ENCODE results near the gene GPR89A.
"Not testable (repeated sequence)": the region's sequence is repeated elsewhere in the genome, so short reads cannot be mapped to it uniquely, and the experiment has no call there.

GPR89A gene

DNA sequence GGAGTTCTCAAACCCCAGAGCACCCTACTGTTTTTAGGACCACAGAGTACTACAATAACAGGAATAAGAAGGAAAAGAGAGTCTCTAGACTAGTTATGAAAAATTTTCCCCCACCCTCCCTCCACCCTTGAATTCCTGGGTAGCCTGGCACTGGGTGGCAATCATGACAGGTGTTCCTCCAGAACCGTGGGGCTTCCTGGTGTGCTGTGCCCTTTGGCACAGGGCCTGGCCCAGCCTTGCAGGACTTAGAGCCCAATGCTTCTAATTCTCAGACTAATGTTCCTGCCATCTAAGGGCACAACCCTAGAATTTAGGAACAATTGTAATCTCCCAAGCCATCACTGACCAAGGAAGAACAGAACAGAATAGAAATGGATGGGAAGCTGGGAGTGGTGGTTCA lies 110.0 kb downstream of the GPR89A start:
- no peak for DNase-seq (ENCODE audit: low read depth in 2 of 2)

DNA sequence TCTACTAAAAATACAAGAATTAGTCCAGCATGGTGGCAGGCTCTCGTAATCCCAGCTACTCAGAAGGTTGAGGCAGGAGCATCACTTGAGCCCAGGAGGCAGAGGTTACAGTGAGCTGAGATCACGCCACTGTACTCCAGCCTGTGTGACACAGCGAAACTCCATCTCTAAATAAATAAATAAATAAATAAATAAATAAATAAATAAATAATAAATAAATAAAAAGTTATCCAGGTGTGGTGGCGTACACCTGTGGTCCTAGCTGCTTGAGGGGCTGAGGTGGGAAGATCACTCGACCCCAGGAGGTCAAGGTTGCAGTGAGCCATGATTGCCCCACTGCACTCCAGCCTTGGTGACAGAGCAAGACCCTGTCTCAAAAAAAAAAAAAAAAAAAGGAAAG lies 110.7 kb downstream of the GPR89A start:
- DNase-seq (ENCODE audit: low read depth in 2 of 2) = not testable (repeated sequence)

- no peak for DNase-seq (ENCODE audit: low read depth in 2 of 2)
These were observed 111.7 kb downstream of the GPR89A start, which contains the start of gene CD160 for GRCh38 chr1:145719230-145720079. Gene CD160 (plus strand): TSS chr1:145719499. CDS start chr1:145728328, 8,829 bp downstream.
